HG03066 (cell line): ENCODE results near the gene NRCAM.

Experiments
- ATAC-seq: cut with Tn5 transposase; IDR thresholded peaks from one replicate; pipeline ENCODE4 v1.9.1; 2021; ENCODE audit warnings: low read depth; ENCODE audit not compliant: unreplicated experiment

Gene NRCAM

DNA sequence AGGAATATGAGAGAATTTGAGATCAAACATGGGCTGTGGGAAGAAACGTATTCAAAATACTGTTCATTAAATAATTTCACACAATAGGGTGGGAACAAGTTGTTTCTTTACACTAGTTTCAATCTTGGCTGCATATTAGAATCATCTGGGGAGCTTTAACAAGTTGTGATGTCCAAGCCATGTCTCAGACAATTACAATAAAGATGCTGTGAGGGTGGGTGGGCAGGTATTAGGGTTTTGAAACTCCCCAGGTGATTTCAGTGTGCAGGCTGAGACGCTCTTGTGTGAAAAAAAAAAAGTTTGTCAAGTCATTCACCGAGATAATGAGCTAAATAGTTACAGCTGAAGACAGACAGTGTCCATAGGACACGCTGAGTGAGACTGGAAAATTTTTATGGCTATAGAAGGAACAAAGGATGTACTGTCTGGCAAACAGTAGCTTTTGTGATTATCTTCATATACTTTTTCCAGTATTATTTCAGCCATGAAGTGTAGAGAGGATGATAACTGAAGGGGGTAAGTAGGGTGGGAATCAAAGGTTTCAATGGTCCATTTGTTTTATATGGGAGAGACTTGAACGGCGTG lies 313.5 kb downstream of the NRCAM start:
- ATAC-seq = no peak

DNA sequence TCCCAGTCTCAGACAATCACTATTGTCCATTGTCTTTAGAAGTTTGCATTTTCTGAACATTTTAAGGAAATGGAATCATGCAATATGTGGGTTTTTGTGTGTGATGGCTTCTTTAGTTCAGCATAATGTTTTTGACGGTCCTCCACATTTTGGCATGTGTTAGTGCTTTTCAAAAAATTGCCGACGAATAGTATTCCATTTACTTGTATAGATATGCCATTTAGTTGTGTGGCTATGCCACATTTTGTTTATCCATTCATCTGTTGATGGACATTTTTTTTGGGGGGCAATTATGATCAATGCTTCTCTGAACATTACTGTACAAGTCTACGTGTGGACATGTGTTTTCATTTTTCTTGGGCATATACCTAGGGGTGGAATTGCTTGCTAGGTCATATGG lies 314.1 kb downstream of the NRCAM start:
- no peak for ATAC-seq

DNA sequence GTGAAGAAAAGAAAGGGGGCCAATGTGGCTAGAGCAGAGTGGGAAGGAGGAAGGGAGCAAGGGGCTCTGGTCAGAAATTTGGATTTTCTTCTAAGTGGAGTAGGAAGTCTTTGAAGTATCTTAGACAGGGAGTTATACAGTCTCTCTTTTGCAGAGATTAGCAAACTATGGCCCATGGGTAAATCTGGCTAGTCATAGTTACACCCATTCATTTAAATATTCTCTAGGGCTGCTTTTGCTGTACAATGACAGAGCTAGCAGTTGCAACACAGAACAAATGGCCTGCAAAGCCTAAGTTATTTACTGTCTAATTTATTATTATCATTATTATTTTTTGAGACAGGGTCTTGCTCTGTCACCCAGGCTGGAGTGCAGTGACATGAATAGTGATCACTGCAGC lies 315.6 kb downstream of the NRCAM start:
- no peak for ATAC-seq

DNA sequence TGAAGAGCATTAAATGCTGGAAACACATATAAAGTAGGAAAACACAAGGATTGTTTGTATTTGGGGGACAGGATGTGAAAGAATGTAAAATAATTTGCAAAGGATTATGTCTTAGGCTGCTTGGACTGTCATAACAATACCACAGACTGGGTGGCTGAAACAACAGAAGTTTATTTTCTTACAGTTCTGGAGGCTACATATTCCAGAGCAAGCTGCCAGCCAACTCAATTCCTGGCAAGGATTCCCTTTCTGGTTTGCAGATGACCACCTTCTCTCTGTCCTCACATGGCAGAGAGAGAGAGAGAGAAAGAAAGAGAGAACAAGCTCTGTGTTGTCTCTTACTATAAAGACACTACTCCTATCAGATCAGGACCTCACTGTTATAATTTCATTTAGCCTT lies 317.3 kb downstream of the NRCAM start:
- no peak for ATAC-seq

DNA sequence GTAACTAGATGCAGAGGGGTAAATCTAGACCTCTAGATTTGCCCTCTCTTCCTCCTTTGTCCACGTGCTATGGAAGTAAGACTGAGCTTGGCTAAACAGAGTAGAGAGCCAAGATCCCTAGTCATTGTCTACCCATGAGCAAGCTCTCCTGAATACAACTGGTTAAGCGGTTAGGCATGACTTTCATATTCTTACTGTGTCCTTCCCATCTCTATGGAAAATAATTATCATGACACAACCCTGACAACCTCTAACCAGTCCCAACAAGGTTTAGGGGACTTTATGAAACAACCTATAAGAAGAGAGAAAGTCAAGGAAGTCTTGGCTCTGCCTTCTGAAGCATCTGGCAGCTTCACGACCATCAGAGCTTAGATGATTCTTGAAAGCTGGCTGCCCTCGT lies 318.2 kb downstream of the NRCAM start:
- no peak for ATAC-seq

DNA sequence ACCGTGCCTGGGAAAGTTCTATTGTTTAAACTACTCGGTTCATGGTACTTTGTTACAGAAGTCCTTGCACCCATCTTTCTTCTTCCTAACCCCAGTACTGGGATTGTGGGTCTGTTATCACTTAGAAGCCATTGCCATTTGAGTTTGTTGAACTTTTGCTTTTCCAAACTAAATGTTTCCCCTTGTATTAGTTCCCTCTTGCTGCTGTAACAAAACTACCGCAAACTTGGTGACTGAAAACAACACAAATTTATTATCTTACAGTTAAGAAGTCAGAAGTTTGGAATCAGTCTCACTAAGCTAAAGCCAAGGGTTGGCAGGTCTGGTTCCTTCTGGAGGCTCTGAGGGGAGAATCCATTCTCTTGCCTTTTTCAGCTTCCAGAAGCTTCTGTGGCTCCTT lies 319.2 kb downstream of the NRCAM start:
- no peak for ATAC-seq

DNA sequence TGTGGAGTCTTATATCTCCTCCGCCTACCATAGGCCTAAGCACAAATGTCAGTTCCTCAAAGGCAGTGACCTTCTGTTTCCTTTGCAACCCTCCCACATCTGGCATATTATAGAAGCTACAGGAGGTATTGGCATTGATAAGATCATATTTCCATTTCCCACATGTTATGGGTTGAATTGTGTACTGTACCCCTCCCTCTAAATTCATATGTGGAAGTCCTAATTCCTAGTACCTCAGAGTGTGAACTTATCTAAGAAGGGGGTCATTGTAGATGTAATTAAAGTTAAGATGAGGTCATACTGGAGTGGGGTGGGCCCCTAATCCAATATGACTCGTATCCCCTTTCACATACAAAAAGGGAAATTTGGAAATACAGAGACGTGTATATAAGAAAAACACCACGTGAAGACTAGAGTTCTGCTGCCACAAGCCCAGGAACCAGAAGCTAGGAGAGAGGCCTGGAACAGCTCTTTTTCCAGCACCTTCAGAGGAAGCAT lies 320.0 kb downstream of the NRCAM start:
- ATAC-seq = peak; percentile 37

DNA sequence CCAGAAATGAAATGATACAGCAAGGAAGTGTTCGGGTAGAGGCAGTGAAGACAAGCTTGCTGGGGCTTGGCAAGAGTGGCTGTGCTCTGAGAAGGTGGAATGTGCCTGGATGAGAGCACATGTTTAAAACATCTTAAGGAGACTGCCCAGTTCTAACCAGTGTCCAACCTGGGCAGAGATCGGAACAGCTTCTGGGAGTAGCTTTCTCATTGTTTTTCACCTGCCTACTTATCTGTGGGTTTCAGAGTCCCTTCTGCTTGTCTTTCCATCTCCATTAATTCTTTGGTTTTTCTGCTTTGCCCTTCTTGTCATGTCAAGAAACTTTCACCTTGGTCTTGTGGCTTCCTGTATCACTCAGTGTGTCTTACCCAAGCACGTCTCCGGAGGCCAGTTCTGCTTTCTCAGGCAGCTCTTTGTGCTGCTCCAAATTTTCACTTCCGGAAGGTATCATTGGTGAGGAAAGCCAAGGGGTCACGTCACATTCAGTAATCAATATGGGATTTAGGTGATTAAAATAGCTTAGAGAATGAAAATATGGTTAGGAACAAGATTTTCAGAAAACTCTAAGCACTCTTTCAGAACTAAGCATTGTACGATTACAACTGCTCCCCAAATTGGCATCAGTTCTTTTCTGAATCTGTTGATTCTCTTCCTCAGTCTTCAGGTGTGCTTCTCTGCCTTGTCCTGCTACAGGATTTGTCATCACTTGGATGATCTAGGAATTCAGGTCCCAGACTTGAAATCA lies 320.6 kb downstream of the NRCAM start:
- peak; percentile 95 for ATAC-seq

DNA sequence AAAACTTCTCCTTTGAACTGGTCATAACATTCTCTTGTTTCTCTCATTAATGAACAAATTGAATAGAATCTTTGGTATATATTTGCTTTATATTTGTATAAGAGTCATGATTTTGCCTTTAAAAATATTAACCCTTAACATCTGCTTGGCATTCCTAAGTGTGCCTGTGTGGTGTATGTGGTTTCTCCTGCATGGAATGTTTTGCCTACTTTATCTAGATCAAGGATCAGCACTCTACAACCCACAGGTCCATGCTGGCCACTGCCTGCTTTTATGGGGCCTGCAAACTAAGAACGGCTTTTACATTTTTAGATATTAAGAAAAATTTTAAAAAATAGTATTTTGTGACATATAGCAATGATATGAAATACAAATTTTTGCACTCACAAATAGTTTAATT lies 321.8 kb downstream of the NRCAM start:
- ATAC-seq = no peak

DNA sequence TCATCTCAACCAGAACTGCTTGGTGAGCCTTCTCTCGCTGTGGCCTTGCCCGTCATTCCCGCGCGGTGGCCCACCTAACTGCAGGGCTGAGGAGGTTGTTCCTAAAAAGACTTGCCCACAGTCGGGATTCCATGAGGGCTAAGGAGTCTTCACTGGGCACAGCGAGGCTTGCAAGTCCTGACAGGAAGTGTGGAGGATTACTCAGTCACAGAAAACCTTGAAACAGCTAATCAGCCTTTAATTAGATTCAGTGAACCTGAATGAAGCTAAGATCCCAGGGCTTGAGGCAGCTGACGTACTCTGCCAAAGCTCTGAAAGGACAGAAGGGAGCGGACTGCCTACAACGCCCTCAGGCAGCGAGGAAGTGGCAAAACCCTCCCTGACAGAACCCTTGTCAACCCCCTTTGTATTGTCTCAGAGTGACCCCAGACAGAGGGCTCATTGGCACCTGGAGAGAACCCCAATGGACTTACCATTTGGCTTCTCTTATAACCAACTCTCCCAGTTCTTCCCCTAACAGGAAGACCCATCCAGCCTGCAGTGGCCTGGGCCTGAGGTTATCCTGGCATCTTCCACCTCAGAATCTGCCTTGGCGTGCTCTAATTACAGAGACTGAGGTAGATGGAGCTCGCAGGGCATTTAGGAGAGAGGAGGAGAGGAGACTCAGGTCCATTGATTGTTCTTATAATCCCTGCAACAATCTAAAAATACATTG lies 323.5 kb downstream of the NRCAM start:
- no peak for ATAC-seq

DNA sequence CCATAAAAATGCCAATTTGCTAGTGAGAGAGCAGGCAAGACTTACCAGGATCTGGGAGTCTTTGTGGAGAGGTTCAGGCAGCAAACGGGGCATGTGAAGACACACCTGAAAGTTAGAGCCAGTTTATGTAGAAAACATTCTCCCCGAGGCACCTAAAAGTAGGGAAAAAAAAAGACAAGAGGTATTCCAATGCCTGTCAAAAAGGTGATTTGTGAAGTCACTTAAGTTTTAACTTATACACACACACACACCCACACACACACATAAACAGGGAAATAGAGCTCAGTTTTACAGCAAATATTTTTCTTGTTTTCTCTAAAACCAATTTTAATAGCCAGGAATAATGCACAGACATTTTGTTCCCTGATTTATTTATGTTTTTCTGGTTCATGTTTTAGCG lies 326.0 kb downstream of the NRCAM start, which contains the start of gene LAMB4:
LAMB4 (minus strand) TSS at position 101 of the 400 bp plus-strand sequence. CDS start 7,197 bp downstream, outside the sequence.
- ATAC-seq = no peak

DNA sequence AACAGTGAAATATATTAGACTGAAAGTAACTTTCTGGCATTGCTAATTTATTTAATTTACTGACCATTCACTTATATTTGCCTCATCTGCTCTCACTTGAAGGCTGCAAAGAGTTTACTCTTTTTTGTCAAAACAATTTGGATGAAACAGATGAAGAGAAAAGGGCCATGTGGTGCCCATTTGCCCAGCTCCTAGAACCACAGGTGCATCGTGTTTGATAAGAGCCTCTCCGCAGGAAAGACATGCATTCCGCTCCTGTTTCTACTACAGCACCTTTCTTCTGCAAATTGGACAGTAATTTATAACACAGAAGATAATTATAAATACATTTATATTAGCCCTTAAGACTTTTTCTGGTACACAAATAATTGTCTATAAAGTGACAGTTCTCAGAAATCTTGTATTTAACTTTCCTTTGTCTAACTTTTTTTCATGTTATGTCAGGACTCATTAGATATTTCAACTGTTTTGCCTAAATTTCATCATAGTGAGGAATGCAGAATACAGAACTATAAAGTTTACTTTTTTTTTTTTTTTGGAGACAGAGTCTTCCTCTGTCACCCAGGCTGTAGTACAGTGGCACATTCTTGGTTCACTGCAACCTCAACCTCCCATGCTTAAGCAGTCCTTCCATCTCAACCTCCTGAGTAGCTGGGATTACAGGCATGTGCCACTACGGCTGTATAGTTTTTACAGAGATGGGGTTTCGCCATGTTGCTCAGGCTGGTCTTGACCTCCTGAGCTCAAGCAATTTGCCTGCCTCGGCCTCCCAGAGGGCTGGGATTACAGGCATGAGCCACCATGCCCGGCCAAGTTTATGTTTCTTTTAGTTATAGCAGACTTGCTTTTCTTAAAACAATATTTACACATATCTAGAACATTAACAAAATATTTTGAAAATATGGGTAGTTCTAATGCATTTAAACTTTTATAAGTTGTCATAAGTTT lies 326.9 kb downstream of the NRCAM start:
- ATAC-seq = no peak

DNA sequence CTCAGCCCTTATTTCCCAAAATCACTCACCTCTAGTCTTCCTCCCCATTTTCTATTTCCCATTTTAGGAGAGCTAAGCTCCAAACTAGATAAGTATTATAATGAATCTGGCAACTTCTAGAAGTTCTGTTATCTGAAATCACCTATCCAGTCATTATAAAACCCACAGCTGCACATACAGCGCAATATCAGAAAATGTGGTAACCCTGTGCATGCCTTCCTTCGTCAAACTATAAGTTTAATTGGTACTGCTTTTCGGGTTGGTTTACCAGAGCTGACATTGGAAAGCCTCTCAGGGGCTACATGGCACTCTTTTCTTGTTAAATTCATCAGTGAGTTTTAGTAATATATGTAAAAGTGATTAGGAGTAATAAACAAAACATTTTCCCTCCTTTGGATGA lies 327.7 kb downstream of the NRCAM start:
- no peak for ATAC-seq

DNA sequence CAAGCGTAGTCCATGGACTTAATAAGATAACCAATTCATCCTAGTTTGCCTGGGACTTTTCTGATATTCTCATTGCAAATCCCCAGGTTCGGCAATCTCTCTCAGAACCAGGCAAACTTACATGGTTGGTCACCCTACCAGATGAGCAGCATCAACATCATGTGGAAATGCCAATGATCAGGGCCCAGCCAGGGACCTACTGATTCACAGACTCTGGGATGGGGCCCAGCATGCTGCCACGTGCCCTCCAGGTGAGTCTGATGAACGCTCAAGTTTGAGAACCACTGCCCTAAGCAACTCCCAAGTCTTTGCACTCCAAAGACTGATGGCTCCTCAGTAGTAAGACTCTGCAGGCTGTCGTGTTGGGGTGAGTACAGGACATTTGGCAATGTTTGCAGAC lies 328.8 kb downstream of the NRCAM start:
- ATAC-seq = no peak

DNA sequence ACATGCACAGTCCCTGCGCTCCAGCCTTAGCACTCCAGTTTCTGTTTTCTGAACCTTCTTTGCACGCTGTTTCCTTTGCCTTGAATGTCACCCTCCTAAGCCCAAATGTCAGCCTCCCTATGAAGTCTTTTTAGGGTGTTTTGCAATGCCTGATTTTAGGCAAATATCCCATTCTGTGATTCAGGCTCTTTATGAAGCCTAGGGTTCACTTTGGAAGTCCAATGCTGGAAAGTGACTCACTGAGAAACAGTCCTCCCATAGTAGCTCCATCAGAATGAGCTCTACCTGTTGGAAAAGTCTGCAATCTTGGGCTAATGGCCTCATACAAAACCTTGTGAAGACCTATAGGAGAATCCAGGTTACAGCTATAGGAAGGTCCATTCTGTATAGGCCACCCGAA lies 331.4 kb downstream of the NRCAM start:
- no peak for ATAC-seq

DNA sequence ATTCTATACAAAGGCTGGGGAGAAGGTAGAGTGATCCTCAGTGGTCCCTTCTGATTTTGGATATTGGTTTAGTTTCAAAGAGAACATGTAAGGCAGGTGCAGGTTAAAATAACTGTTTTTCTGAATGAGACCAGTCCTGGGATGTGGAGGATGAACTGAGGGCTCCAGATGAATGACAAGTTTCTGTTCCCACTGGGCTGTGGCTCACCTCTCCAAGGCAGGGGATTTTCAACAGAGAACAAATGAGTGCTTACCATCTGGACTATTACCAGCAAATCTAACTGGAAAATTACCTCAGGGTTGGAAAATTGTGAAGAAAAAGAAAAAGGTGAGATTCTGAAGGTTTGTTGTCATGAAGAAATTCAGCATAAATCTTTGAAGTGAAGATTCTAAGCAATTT lies 334.1 kb downstream of the NRCAM start:
- no peak for ATAC-seq

DNA sequence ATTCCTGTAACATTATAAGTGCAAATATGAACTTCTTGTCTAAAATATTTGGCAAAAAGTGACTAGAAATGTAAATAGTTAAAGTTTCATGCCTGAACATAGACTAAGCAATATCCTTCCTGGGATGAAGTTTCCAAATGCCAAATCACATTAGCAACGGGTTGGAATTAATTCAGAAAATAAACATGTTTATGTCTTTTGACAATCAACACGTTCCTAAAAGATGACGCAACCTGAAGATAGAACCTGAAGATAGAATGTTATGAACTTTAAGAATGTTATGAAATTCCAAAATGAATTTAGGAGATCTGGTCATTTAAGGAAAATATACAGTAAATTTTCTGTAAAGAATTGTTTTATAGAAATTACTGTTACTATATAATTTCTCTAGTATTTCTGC lies 335.3 kb downstream of the NRCAM start:
- no peak for ATAC-seq

DNA sequence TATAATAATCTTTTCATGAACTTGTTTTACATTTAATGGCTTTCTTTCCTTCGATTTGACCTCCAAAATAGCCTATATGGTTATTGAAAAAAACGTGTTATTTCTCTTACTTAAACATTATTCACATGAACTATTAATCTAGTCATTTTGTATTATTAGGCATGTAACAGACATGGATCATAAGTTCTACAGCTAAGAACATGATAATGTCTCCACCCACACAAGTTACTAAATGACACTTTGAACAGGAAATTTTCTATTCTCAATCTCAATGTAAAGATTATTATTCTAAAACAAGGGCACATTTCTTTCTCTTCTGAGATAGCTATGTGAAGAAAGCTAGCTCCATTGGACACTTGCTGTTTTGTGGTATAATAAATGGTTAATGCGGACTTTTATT lies 336.0 kb downstream of the NRCAM start:
- no peak for ATAC-seq

DNA sequence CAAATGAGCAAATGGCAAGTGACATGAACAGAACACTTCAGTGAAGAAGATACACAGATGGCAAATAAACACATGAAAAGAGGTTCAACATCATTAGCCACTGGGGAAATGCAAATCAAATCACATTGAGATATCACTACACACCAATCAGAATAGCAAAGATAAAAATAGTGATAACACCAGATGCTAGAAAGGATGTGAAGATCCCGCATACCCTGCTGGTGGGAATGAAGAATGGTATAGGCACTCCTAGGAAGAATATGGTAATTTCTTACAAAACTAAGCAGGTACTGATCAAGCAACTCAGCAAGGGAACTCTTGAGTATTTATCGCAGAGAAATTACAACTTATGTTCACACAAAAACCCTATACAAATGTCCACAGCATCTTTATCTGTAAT lies 337.3 kb downstream of the NRCAM start:
- no peak for ATAC-seq

DNA sequence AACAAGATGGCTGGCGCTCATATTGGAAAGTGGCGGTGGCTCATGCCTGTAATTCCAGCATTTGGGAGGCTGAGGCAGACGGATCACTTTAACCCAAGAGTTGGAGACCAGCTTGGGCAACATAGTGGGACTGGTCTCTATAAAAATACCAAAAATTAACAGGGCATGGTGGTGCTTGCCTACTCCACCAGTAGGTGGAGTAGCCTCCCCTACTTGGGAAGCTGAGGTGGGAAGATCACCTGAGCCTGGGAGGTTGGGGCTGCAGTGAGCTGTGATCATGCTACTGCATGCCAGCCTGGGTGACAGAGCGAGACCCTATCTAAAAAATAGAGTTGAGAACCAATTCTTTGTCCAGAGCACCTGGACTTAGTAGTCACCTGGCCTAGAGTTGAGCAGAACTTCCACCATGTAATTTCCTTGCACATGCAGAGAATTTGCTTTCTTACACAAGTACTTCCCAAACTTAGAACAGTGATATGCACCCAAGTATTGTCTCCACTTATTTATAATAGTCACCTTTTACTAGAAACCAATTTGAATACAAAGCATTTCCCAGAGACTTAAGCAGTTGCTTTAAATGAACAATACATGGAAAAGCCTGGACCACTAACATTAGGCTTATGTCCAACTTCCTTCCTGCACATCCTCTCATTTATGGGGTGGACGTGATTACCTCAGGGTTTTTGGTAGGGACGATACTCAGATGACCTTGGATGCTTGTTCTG lies 342.0 kb downstream of the NRCAM start:
- ATAC-seq = peak; percentile 86
